ENCODE data around the gene AOC1.
"Not testable (repeated sequence)": the region's sequence is repeated elsewhere in the genome, so short reads cannot be mapped to it uniquely, and the experiment has no call there.

AOC1 gene

GRCh38 chr7:150898475-150899011 lies 46.2 kb downstream of the AOC1 start:
- DNase-seq: peak; percentile 66 to 91

GRCh38 chr7:150900675-150901074 lies 48.4 kb downstream of the AOC1 start:
- DNase-seq: no peak

- DNase-seq: no peak
These were observed 49.1 kb downstream of the AOC1 start for GRCh38 chr7:150901160-150902035.

- DNase-seq: no peak
These were observed 50.0 kb downstream of the AOC1 start for GRCh38 chr7:150902078-150903033.

GRCh38 chr7:150903606-150904005 lies 51.3 kb downstream of the AOC1 start:
- peak; percentile 57 to 62 for DNase-seq

- no peak for DNase-seq
These were observed 51.9 kb downstream of the AOC1 start for GRCh38 chr7:150904011-150904909.

- DNase-seq: no peak
These were observed 55.9 kb downstream of the AOC1 start for GRCh38 chr7:150908173-150908572.

- no peak for DNase-seq
These were observed 57.1 kb downstream of the AOC1 start for GRCh38 chr7:150909200-150909995.

- not testable (repeated sequence) for DNase-seq
These were observed 58.1 kb downstream of the AOC1 start for GRCh38 chr7:150910305-150910995.

GRCh38 chr7:150910996-150911422 lies 58.7 kb downstream of the AOC1 start:
- no peak for DNase-seq

All from NCI-H526 (cell line).